A673 (cell line): ENCODE data around the gene PRKCSH. TPM values are rescaled to one million over a fixed set of nuclear protein-coding genes. Genes with fewer than 3 reads are reported as not detected.

Experiments used
- BruUV-seq: library from RNA; stranded (reverse); fragments of 400-500 nt; replicated peaks from 2 replicates; lab custom pipeline; 2021; lab: Mats Ljungman, UMichigan
- CTCF ChIA-PET: fragments of 300-600 bp; sonication (Branson Sonifier 250); formaldehyde crosslinking; loops from one replicate; lab custom pipeline; 2022; ENCODE audit warnings: antibody characterized with exemption; lab: Charles Lee
- POLR2A ChIA-PET: fragments of 300-600 bp; sonication (Branson Sonifier 250); formaldehyde crosslinking; loops from one replicate; lab custom pipeline; 2022; ENCODE audit warnings: antibody characterized with exemption; ENCODE audit not compliant: low non-redundant PET; lab: Charles Lee
- DNase-seq: peaks from one replicate; pipeline ENCODE4 v3.0.0-alpha.2; 2015; ENCODE audit warnings: low spot score
- H3K27ac ChIP-seq: fragments of 200-600 bp; sonication (generic); 2 replicates; pipeline ENCODE4 v1.5.1; 2016; ENCODE audit warnings: mixed run types, low read depth, mild to moderate bottlenecking, mixed read lengths, antibody characterized with exemption, low read length; ENCODE audit not compliant: poor library complexity, severe bottlenecking
- H3K27me3 ChIP-seq: fragments of 200-600 bp; sonication (generic); replicated peaks from 2 replicates; pipeline ENCODE4 v1.6.1; 2017; ENCODE audit warnings: mixed run types, low read depth, mild to moderate bottlenecking, mixed read lengths, antibody characterized with exemption, low read length; ENCODE audit not compliant: insufficient read depth, poor library complexity
- H3K36me3 ChIP-seq: fragments of 200-600 bp; sonication (generic); 2 replicates; pipeline ENCODE4 v1.6.1; 2016; ENCODE audit warnings: mixed run types, mild to moderate bottlenecking, mixed read lengths, antibody characterized with exemption, low read length; ENCODE audit not compliant: insufficient read depth, poor library complexity, severe bottlenecking
- H3K4me1 ChIP-seq: fragments of 200-600 bp; sonication (generic); 2 replicates; pipeline ENCODE4 v1.6.1; 2017; ENCODE audit warnings: mixed run types, mild to moderate bottlenecking, mixed read lengths, antibody characterized with exemption, low read length; ENCODE audit not compliant: insufficient read depth, poor library complexity, severe bottlenecking
- H3K4me3 ChIP-seq: fragments of 200-600 bp; sonication (generic); 2 replicates; pipeline ENCODE4 v1.5.1; 2016; ENCODE audit warnings: low read depth, mixed run types, mild to moderate bottlenecking, mixed read lengths, low read length; ENCODE audit not compliant: poor library complexity, severe bottlenecking
- H3K9me3 ChIP-seq: fragments of 200-600 bp; sonication (generic); 2 replicates; pipeline ENCODE4 v1.6.1; 2016; ENCODE audit warnings: mixed run types, low read depth, mild to moderate bottlenecking, mixed read lengths, antibody characterized with exemption, low read length; ENCODE audit not compliant: poor library complexity, severe bottlenecking
- EZH2 ChIP-seq: fragments of 200-600 bp; sonication (generic); IDR thresholded peaks from 2 replicates; pipeline ENCODE4 v1.6.1; 2017; ENCODE audit warnings: borderline replicate concordance, low read depth, mild to moderate bottlenecking, mixed read lengths, antibody characterized with exemption, low read length; ENCODE audit not compliant: poor library complexity, severe bottlenecking
- intact Hi-C: fragments of 100-400 bp; cut with micrococcal nuclease; formaldehyde crosslinking; loops from one replicate; pipeline ENCODE4 v1.10.0; 2022; ENCODE audit not compliant: unreplicated experiment
- total RNA-seq: library from RNA; stranded (reverse); gene quantifications from 2 replicates; pipeline ENCODE4 v1.2.3, GENCODE V29; 2021
- TF ChIP-seq, protein P1 (sequence below): fragments of 300-800, 200-600 bp; sonication (generic); conservative IDR thresholded peaks from 2 replicates; pipeline ENCODE4 v1.5.1; 2017; ENCODE audit warnings: low read depth, mild to moderate bottlenecking, antibody characterized with exemption, low read length, moderate library complexity, mixed read lengths

Gene PRKCSH
- total RNA-seq, 1 experiment from 2014 or later: 468 TPM

DNA sequence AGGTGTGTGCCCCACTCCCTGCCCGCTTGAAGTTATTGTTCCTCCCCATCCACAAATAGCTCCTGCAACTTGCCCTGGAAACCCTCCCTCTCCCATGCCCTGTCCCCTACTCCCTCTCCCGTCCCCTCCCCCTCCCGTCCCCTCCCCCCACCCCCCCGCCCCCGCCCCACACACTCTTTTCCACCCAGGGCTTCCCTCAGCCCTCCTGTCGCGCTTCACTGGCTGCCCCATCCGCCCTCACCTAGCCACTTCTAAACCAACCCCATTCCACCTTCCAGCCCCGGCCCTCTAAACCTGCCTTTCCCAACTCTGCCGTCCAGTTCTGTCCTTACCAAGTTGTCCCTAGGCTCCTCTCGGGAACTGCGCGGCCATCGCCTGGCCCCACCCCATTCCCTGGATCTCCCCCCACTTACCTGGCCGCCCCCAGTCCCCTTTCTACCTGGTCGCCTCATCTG lies 17.3 kb upstream of the PRKCSH start:
- ChIA-PET CTCF (interaction anchor here (0.7 kb wide), 1 partner anchor 76 kb away, joined by 7 read pairs; no protein-coding TSS in a partner anchor), POLR2A (no interaction called here)
- intact Hi-C loops: no loop called here
- no peak for TF ChIP-seq EZH2
- TF ChIP-seq, protein P1, sequence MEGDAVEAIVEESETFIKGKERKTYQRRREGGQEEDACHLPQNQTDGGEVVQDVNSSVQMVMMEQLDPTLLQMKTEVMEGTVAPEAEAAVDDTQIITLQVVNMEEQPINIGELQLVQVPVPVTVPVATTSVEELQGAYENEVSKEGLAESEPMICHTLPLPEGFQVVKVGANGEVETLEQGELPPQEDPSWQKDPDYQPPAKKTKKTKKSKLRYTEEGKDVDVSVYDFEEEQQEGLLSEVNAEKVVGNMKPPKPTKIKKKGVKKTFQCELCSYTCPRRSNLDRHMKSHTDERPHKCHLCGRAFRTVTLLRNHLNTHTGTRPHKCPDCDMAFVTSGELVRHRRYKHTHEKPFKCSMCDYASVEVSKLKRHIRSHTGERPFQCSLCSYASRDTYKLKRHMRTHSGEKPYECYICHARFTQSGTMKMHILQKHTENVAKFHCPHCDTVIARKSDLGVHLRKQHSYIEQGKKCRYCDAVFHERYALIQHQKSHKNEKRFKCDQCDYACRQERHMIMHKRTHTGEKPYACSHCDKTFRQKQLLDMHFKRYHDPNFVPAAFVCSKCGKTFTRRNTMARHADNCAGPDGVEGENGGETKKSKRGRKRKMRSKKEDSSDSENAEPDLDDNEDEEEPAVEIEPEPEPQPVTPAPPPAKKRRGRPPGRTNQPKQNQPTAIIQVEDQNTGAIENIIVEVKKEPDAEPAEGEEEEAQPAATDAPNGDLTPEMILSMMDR: no peak
- no peak for DNase-seq
- BruUV-seq: no TSS peak
- Histone ChIP-seq H3K36me3 (no peaks in the 10 kb centered on the region), H3K4me3 (no peak overlapping the region), H3K27ac (no peak overlapping the region), H3K27me3 (peaks cover 40% of the 10 kb centered on the region), H3K4me1 (no peaks in the 10 kb centered on the region), H3K9me3 (no peaks in the 10 kb centered on the region)

DNA sequence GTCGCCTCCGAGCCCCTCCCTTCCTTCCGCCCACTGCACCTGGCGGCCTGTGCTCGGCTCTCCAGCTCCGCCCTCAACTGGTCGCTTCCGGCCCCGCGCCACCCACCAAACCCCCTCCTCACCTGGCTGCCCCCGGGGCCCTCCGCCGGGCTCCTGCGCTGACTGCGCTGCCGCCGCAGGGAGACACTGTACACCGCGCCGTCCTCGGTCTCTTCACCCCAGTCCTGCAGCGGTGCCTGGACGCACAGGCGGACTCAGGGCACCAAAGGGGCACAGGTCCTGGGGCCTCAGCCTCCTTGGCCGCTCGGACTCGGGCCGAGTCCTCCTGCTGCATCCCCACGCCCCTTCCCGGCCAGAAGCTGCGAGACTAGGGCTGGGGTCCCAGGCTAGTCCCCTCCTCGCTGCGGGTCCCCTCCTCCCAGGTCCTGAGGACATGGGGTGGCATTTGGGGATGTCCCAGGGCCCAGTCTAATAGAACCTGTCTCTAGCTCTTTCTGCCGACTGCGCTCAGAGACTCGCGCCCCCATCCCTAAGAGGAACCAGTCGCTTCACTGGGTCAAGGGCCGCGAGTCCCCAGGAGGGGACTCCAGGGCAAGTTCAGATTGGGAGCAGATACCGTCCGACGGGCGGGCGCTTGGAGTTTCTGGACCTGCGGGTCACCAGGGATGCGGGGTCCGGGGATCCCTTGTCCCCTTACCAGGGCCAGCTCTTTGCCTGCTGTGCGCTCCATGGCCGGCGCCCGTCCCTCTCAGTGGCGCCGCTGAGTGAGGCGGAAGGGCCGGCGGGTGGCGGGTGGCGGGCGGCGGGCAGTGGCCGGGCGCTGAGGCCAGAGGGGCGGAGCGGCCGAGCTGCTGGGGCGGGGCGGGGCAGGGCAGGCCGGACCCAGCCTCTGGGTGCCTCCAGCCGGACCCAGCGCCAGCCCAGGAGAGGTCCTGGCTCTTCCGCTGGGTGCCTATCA lies 16.6 kb upstream of the PRKCSH start, which contains the start of gene RGL3:
RGL3 (minus strand) TSS at position 766 of the 958 bp plus-strand sequence; CDS start at position 730, 36 bp downstream.
- ChIA-PET CTCF (interaction anchor here (0.6 to 0.9 kb wide), 2 partner anchors 9 to 37 kb away, joined by 4 to 5 read pairs; no protein-coding TSS in a partner anchor), POLR2A (no interaction called here)
- H3K9me3 ChIP-seq: no peaks in the 10 kb centered on the region
- H3K27ac ChIP-seq: no peak within 1 kb of the TSS
- intact Hi-C loops: no loop called here
- H3K4me1 ChIP-seq: no peaks in the 10 kb centered on the region
- peaks cover 40% of the 10 kb centered on the region for H3K27me3 ChIP-seq
- no peak within 1 kb of the TSS for H3K4me3 ChIP-seq
- DNase-seq: no peak
- TF ChIP-seq EZH2: peak; percentile 85
- TF ChIP-seq, protein P1: no peak
- H3K36me3 ChIP-seq: no peaks in the 10 kb centered on the region
- BruUV-seq: no TSS peak

DNA sequence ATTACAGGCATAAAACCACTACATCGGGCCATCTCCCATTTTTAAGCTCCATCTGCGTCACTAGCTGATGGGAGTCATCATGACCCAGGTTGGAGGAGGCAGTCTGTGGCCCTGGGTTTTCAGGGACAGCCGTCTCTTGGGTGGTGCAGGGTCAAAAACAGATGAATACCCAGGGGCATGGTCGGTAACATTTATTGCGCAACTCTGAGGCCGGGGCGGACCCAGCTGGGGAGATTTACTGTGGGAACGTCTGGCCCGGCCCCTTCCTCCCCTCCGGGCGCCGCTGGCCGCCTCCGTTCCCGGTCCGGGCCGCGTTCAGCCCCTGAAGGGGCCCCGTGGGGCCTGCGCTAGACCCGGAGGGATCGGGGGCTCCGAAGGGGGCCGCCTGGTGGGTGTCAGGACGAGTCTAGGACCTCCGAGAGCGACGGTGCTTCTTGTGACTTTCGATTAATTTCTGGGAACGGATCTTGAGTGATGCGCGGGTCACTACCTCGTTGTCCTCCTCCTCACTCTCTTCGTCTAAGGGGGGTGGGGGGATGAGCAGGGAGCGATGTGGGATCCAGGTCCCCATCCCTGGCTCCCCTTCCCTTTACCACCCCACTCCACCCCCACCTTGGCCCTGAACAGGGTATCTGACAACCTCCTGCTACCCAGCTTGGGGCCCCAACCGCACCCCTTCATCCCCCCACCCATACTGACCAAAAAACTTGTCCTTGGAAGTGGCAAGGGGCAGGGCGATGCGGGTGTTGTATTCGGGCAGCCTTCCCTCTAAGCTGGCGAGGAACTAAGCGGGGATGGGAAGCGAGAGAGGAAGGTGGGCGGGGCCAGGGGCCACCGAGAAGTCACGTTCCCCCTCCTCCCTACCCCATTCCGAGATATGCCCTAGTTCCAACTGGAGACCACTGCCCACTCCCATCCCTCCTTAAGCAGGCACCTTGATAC lies 14.7 kb upstream of the PRKCSH start:
- Histone ChIP-seq H3K9me3 (no peaks in the 10 kb centered on the region), H3K4me3 (no peak overlapping the region), H3K27me3 (peaks cover 40% of the 10 kb centered on the region), H3K4me1 (no peaks in the 10 kb centered on the region), H3K27ac (no peak overlapping the region), H3K36me3 (no peaks in the 10 kb centered on the region)
- ChIA-PET POLR2A (no interaction called here), CTCF (interaction anchor here (0.6 to 1.4 kb wide), 3 partner anchors 14 to 53 kb away, joined by 3 to 6 read pairs (median 5); partner anchors contain the start of genes ODAD3 and PRKCSH)
- no peak for DNase-seq
- peak; percentile 23 for TF ChIP-seq EZH2
- TF ChIP-seq, protein P1: no peak
- no TSS peak for BruUV-seq
- intact Hi-C loops: no loop called here
